GM12865 (cell line): ENCODE measurements around the gene PRLH.

ENCODE experiments used
- DNase-seq: peaks from one replicate; pipeline ENCODE4 v3.0.0; 2010; ENCODE audit warnings: low read depth
- H3K4me3 ChIP-seq: 2 replicates; pipeline ENCODE4 v1.5.1; 2011; ENCODE audit warnings: mild to moderate bottlenecking, low read depth, low read length, control low read depth
- CTCF ChIP-seq: IDR thresholded peaks from 2 replicates; pipeline ENCODE4 v1.5.1; 2011; ENCODE audit warnings: low read length, control low read depth, low read depth, inconsistent platforms; ENCODE audit not compliant: insufficient read depth; ENCODE audit errors: missing control alignments

PRLH gene

DNA sequence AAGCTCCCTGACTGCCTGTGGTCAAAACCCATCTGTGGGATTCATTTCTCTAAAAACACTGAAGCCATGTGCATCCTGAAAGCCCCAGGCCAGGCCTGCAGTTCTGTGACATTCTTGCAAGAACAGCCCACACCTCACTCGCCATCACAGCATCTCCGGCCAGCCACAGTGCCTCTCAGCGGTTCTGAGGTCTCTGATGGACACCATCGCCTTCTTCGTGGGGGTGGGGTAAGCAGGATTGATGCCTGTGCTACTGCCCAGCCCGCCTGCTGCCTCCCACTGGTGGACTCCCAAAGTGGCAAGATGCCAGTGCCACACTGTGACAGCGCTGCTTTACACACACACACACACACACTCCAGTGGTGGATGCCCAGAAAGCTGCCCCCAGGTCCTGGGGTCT, 5.2 kb upstream of the PRLH start:
- TF ChIP-seq CTCF, result no peak
- H3K4me3 ChIP-seq, result no peak overlapping the region
- DNase-seq, result no peak

DNA sequence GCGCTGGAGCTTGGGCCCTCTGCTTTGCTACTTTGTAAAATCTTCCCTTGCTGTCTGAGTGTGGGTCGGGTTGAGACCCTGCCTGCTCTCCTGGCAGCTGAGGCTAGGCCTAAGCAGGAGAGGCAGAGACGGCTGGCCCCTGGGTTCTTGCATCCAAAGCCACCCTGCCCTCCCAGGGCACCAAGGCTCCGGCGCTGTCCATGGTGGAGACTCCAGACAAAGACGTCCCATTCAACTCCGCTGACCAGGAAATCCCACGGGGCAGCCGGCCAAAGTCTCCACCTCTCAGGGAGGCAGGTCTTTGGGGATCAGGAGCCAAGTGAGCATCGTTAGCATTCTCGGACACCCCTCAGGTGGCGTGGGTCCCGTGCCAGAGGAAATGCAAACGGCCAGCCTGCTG, 2.6 kb upstream of the PRLH start:
- no peak for TF ChIP-seq CTCF
- no peak overlapping the region for H3K4me3 ChIP-seq
- no peak for DNase-seq

GRCh38 chr2:237564526-237565131, 1.7 kb upstream of the PRLH start:
- no peak overlapping the region for H3K4me3 ChIP-seq
- TF ChIP-seq CTCF, result no peak
- DNase-seq, result no peak

- no peak for TF ChIP-seq CTCF
- DNase-seq, result no peak
- H3K4me3 ChIP-seq, result no peak overlapping the region
Measured at GRCh38 chr2:237565974-237566373, 400 bp upstream of the PRLH start.

DNA sequence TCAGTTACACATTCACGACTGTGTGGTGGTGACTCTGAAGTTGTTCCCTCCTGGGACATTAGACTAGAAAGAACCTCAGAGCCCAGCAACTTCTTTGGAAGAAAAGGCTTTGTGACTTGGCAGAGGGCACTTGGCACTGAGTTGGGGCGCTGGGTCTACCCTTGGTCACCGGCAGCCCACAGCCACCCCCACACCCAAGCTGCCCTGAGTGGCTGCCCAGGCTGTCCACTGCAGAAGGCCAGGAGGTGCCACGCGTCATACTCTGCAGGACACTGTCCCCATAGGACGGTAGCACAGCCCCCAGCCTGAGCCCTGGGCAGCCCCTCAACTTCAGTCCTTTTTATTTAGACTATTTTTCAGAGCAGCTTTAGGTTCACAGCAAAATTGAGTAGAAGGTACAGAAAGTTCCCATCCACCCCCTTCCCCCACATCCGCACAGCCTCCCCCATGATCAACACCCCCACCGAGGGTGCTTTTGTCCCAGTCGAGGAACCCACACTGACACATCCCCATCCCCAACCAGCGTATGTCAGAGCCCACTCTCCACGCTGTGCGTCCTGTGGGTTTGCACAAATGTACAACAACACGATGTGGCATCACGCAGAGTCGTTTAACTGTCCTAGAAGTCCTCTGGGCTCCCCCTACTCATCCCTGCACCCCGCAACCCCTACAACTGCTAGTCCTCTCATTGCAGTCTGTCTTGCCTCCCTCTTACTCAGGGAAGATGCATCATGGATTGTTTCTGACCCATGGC, 1.1 kb downstream of the PRLH start:
- DNase-seq, result no peak
- no peak overlapping the region for H3K4me3 ChIP-seq
- no peak for TF ChIP-seq CTCF

DNA sequence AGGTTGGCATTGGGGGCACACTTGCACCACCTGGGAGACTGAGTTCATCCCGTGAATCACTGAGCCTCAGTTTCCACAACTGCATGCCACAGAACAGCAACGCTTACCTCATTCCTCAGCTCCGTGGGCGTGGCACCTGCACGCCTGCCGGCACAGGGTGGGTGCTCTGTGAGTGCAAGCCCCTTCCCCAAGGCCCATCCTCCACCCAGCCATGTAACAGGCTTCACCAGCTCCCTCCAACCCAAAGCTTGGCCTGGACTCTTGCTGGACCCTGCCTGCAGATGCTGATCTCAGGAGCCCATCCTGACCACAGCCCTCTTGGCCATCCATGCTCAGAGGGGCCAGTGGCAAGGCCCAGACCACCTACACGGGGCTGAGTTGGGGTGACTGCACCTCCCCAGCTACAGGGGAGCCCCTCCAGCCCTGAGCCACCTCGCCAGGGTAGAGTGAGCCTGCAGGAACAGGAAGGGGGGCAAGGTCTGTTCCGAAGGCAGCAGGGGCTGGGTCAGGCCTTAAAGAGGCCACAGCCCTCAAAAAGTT, 1.8 kb downstream of the PRLH start:
- no peak for DNase-seq
- TF ChIP-seq CTCF, result no peak
- no peak overlapping the region for H3K4me3 ChIP-seq
